Fibroblast of lung (primary cell): ENCODE measurements around the gene BBS2. TPM values are rescaled to one million over a fixed set of nuclear protein-coding genes. Genes with fewer than 3 reads are reported as not detected.

Experiments used
- DNase-seq, 2 donors: peaks; one replicate each; pipeline versions ENCODE4 v3.0.0 to v3.0.0-alpha.2; 2010; ENCODE audit warnings: low read depth in 2 of 2
- H2AFZ ChIP-seq: 2 replicates; pipeline ENCODE4 v1.5.1; 2012; ENCODE audit warnings: low read length, control low read depth, inconsistent platforms
- H3K27ac ChIP-seq: 2 replicates; pipeline ENCODE4 v1.5.1; 2011; ENCODE audit warnings: low read length, control low read depth; ENCODE audit not compliant: insufficient read depth
- H3K27me3 ChIP-seq: 2 replicates; pipeline ENCODE4 v1.5.1; 2011; ENCODE audit warnings: mild to moderate bottlenecking, low read length; ENCODE audit not compliant: control insufficient read depth, insufficient read depth
- H3K36me3 ChIP-seq: 2 replicates; pipeline ENCODE4 v1.5.1; 2011; ENCODE audit warnings: low read length; ENCODE audit not compliant: control insufficient read depth, insufficient read depth
- H3K4me1 ChIP-seq: 2 replicates; pipeline ENCODE4 v1.5.1; 2011; ENCODE audit warnings: low read length; ENCODE audit not compliant: control insufficient read depth, insufficient read depth; ENCODE audit errors: extremely low read depth
- H3K4me2 ChIP-seq: 2 replicates; pipeline ENCODE4 v1.5.1; 2011; ENCODE audit warnings: low read length, control low read depth; ENCODE audit not compliant: insufficient read depth; ENCODE audit errors: extremely low read depth
- H3K4me3 ChIP-seq, 4 experiments: fragments of 200-600 bp in 1 of 4; sonication (generic) in 1 of 4; replicated peaks in 1 of 4; 2 replicates each; pipeline ENCODE4 v1.5.1; 2011 to 2016; ENCODE audit warnings: low read length in 4 of 4, low read depth in 3 of 4, mild to moderate bottlenecking in 3 of 4, control low read depth in 2 of 4, inconsistent platforms in 1 of 4, mixed read lengths in 1 of 4; ENCODE audit not compliant: insufficient read depth in 1 of 4; ENCODE audit errors: control extremely low read depth in 1 of 4
- H3K79me2 ChIP-seq: 2 replicates; pipeline ENCODE4 v1.5.1; 2012; ENCODE audit warnings: mild to moderate bottlenecking, low read length, inconsistent platforms; ENCODE audit not compliant: control insufficient read depth, insufficient read depth
- H3K9ac ChIP-seq: 2 replicates; pipeline ENCODE4 v1.5.1; 2011; ENCODE audit warnings: mild to moderate bottlenecking, low read length, control low read depth; ENCODE audit not compliant: insufficient read depth
- H3K9me3 ChIP-seq: 2 replicates; pipeline ENCODE4 v1.5.1; 2012; ENCODE audit warnings: low read depth, low read length; ENCODE audit not compliant: control insufficient read depth, insufficient read depth
- H4K20me1 ChIP-seq: 2 replicates; pipeline ENCODE4 v1.5.1; 2011; ENCODE audit warnings: low read length; ENCODE audit not compliant: control insufficient read depth, insufficient read depth; ENCODE audit errors: extremely low read depth
- EZH2 ChIP-seq: IDR thresholded peaks from 2 replicates; pipeline ENCODE4 v1.5.1; 2012; ENCODE audit warnings: low read length, control low read depth, mild to moderate bottlenecking; ENCODE audit errors: missing control alignments
- polyA plus RNA-seq, 2 donors: library from polyadenylated mRNA; depleted of rRNA in 1 of 2; stranded (reverse) in 1 of 2; unstranded in 1 of 2; fragments of >200 nt; gene quantifications; 2 replicates each; pipeline ENCODE4 v1.2.1, GENCODE V29; 2011 to 2012; ENCODE audit warnings: missing spikeins in 1 of 2
- total RNA-seq: library from RNA; depleted of rRNA; stranded (reverse); fragments of >200 nt; gene quantifications from 2 replicates; pipeline ENCODE4 v1.2.1, GENCODE V29; 2014
- TF ChIP-seq, protein P1 (sequence below), 2 donors: IDR thresholded peaks in 1 of 2; conservative IDR thresholded peaks in 1 of 2; 1 replicate in 1 of 2; 2 replicates in 1 of 2; pipeline ENCODE4 v1.5.1; 2011 to 2012; ENCODE audit warnings: low read length in 2 of 2, control low read depth in 1 of 2, inconsistent platforms in 1 of 2, low read depth in 1 of 2, mild to moderate bottlenecking in 1 of 2

BBS2 gene
- total and polyA plus RNA-seq, 2 donors (not counting 1 experiment from before 2014, with no cell fraction given), result 59.9 to 84.9 TPM

DNA sequence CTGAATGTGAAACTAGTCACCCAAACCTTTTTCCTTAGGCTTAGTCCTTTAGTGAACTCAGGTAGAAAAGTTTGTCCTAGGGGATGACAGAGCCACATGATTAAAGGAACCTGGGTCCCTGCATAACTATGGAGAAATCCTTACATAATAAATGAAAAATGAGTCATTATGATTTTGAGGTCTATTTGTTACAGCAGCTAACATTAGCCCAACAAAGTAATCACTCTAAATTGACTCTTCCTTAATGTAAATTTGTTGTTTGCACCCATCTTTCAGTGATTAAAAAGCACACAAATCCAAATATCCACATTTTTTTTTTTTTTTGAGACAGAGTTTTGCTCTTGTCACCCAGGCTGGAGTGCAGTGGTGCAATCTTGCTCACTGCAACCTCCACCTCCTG is 36.4 kb downstream of the BBS2 start:
- Histone ChIP-seq H4K20me1 (no peaks in the 10 kb centered on the region), H3K36me3 (peaks cover 2% of the 10 kb centered on the region), H3K27me3 (no peaks in the 10 kb centered on the region), H3K9ac (no peak overlapping the region), H3K9me3 (no peaks in the 10 kb centered on the region), H3K4me1 (no peaks in the 10 kb centered on the region), H3K79me2 (no peaks in the 10 kb centered on the region), H2AFZ (no peak overlapping the region), H3K27ac (no peak overlapping the region), H3K4me2 (no peak overlapping the region), H3K4me3 (no peak overlapping the region)
- no peak for DNase-seq
- no peak for TF ChIP-seq EZH2
- TF ChIP-seq, protein P1, sequence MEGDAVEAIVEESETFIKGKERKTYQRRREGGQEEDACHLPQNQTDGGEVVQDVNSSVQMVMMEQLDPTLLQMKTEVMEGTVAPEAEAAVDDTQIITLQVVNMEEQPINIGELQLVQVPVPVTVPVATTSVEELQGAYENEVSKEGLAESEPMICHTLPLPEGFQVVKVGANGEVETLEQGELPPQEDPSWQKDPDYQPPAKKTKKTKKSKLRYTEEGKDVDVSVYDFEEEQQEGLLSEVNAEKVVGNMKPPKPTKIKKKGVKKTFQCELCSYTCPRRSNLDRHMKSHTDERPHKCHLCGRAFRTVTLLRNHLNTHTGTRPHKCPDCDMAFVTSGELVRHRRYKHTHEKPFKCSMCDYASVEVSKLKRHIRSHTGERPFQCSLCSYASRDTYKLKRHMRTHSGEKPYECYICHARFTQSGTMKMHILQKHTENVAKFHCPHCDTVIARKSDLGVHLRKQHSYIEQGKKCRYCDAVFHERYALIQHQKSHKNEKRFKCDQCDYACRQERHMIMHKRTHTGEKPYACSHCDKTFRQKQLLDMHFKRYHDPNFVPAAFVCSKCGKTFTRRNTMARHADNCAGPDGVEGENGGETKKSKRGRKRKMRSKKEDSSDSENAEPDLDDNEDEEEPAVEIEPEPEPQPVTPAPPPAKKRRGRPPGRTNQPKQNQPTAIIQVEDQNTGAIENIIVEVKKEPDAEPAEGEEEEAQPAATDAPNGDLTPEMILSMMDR (conservative IDR thresholded peaks at IDR 0.05 in 1 of 2, IDR thresholded peaks at IDR 0.05 in 1 of 2; ENCODE audit: low read depth in 1 of 2, low read length in 2 of 2), result no peak

GRCh38 chr16:56482683-56483236 is 37.1 kb downstream of the BBS2 start:
- Histone ChIP-seq H3K79me2 (no peaks in the 10 kb centered on the region), H3K4me1 (no peaks in the 10 kb centered on the region), H2AFZ (no peak overlapping the region), H3K36me3 (peaks cover 2% of the 10 kb centered on the region), H3K4me2 (no peak overlapping the region), H3K9ac (no peak overlapping the region), H3K9me3 (no peaks in the 10 kb centered on the region), H3K27ac (no peak overlapping the region), H3K27me3 (no peaks in the 10 kb centered on the region), H3K4me3 (no peak overlapping the region), H4K20me1 (no peaks in the 10 kb centered on the region)
- no peak for TF ChIP-seq EZH2
- TF ChIP-seq, protein P1 (conservative IDR thresholded peaks at IDR 0.05 in 1 of 2, IDR thresholded peaks at IDR 0.05 in 1 of 2; ENCODE audit: low read depth in 1 of 2, low read length in 2 of 2), result no peak
- DNase-seq, result no peak

GRCh38 chr16:56481468-56482122 is 38.2 kb downstream of the BBS2 start:
- TF ChIP-seq, protein P1 (conservative IDR thresholded peaks at IDR 0.05 in 1 of 2, IDR thresholded peaks at IDR 0.05 in 1 of 2; ENCODE audit: low read depth in 1 of 2, low read length in 2 of 2), result no peak
- TF ChIP-seq EZH2, result no peak
- H3K79me2 ChIP-seq, result no peaks in the 10 kb centered on the region
- no peak overlapping the region for H3K4me3 ChIP-seq
- H3K27me3 ChIP-seq, result no peaks in the 10 kb centered on the region
- no peak overlapping the region for H3K9ac ChIP-seq
- DNase-seq, result peak; percentile 19 to 37
- no peaks in the 10 kb centered on the region for H4K20me1 ChIP-seq
- H3K9me3 ChIP-seq, result no peaks in the 10 kb centered on the region
- H3K36me3 ChIP-seq, result peaks cover 2% of the 10 kb centered on the region
- no peak overlapping the region for H3K4me2 ChIP-seq
- no peak overlapping the region for H3K27ac ChIP-seq
- H2AFZ ChIP-seq, result no peak overlapping the region
- H3K4me1 ChIP-seq, result peaks cover 3% of the 10 kb centered on the region
